SK-N-DZ (cell line): ENCODE results near the gene ACOXL.

ENCODE experiments used
- DNase-seq: peaks from one replicate; pipeline ENCODE4 v3.0.0-alpha.2; 2015; ENCODE audit warnings: low spot score

Gene ACOXL

DNA sequence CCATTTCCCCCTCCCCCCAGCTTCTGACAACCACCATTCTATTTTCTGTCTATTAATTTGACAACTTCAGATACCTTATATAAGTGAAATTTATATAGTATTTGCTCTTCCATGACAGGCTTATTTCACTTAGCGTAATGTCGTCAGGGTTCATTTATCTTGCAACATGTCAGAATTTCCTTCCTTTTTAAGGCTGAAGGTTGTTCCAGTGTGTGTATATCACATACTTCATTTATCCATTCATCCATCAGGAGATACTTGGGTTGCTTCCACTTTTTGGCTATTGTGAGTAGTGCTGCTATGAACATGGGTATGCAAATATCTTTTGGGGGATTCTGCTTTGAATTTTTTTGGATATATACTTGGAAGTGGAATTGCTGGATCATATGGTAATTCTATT is 395.7 kb downstream of the ACOXL start:
- DNase-seq = no peak

DNA sequence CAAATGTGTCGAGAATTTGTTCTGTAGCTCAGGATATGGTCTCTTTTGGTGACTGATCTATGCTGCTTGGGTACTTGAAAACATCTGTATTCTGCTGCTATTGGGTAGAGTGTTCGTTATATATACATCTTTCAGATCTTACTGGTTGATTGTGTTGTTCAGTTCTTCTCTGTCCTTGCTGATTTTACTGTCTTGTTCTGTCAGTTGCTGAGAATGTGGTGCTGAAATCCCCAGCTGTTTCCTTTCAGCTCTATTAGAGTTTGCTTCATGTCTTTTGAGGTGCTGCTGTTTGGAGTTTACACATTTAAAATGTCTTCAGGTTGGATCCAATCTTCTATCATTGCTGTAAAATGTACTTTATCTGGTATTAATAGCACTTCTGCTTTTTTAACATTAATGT is 401.2 kb downstream of the ACOXL start:
- no peak for DNase-seq

DNA sequence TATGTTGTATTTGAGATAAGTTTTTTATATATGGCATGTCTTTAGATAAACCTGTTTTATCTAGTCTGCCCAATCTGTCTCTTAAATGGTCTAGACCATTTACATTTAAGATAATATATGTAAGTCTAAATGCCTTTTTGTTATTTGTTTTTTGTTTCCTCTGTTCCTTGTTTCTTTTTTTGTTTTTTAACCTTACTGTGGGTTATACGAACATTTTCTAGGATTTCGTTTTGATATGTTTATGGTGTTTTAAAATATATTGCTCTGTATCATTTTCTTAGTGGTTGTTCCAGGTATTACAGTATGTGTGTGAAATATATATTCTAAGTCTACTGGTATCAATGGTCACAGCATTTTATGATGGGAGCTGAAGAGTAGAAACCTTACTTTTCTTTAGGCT is 401.7 kb downstream of the ACOXL start:
- no peak for DNase-seq

DNA sequence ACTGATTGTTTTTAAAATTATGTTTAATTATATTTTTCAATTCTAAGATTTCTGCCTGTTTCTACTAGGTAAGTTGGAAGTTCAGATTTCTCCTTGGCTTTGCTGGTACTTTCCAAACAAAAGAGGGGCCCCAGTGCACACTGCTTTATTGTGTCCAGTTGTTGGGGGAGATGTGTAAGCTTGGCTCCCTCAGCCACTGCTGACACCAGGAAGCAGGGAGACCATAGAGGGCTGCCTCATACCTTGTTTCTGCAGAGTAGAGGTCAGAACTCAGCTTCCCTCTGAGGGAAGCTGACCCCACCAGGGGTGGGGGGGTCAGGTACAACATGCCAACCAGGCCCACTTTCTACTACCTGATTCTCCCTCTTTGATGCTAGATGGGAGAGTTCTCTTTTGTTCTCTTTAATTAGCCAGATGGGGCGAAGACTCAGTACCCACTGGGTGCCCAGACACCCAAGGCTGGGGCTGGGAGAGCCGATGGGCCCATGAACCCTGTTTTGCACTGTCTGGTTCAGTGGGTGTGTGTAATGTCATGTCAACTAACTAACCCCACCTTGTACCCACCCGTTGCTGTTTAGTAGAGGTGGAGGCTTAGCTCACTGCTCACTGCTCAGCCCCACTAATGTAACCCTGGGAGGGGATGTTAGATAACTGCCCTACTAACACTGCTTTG is 403.0 kb downstream of the ACOXL start:
- DNase-seq = no peak

DNA sequence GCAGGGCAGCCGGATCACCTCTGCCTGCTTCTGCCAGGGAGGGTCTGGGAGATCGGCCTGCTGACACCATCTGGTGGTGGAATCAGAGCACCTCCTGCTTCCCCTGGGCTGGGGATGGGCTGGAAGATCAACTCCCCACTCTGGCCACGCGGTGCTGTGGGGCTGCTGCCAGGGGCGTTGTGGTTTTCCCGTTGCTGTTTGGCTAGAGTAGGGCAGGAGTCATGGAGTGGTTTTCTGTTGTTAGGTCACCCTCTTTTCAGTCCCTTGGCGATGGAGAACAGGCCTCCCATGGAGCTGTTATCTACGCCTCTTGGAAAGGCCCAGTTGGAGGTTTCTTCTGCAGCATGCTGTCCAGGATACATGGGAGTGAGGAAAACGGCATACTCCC is 403.5 kb downstream of the ACOXL start:
- no peak for DNase-seq

DNA sequence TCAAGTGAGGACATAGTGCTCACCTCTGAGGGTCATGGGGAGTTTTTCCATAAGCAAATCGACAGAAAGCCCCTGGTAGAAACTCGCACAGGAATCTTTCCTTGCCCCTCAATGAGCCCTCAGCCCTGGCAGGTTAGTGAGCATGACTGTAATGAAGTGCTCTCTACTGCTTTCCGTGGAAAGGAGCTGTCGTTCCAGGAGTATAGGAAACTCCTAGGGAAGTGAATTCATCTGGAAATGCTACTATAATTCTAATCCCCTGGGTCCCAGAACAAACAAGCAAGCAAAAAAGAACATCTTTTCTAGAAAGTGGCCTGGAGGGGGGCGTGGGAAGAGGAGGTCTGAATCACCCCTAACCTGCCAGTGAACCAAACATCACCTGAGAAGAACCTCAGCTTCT is 406.5 kb downstream of the ACOXL start:
- no peak for DNase-seq

DNA sequence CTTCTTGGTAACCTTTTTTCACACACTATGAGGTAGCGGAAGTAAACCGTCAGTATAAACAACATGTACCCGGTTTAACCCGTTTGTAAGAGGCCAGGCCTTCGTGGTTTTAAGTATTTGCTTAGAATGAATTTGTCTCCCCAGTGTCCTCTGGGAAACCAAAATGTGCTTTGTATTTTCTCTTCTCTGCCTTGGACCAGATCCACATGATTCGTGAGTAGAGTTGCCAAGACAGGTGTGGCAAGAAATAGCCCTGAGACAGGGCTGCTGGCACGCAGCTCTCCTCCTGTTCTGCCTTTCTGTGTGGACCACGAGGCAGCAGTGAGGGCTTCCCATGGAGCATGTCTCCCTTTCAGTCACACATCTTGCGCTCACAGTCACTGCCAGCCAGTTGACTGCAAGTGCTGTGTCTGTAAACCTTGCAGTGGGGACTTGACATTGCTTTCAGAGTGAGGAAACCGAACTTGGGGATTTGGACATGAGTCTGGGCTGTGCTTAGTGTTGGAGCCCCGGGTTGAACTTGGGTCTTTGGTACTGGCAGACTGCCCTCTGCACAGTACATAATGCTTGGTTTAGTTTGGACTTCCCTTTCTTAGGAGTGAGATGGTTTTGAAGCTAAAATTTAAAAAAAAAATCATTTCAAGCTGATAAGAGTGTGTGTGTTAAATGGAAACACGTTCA is 407.4 kb downstream of the ACOXL start:
- no peak for DNase-seq

DNA sequence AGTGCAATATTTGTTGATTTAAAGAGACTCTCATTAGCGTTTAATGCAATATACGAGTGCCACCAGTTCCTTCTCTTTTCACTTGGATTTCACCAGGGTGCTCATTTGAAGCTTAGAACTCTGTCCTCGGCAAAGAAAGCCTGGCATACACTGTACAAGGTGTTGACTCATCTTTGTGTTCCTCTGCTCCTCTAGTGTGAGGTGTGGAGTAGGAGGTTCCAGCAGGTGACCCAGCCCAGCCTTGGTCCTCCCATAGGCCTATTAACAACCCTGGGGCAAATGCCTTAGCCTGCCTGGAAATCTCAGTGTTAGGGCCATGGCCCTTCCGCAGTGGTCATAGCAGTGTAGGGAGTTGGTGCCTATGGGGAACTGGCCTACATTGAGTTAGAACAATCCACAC is 408.4 kb downstream of the ACOXL start:
- no peak for DNase-seq

DNA sequence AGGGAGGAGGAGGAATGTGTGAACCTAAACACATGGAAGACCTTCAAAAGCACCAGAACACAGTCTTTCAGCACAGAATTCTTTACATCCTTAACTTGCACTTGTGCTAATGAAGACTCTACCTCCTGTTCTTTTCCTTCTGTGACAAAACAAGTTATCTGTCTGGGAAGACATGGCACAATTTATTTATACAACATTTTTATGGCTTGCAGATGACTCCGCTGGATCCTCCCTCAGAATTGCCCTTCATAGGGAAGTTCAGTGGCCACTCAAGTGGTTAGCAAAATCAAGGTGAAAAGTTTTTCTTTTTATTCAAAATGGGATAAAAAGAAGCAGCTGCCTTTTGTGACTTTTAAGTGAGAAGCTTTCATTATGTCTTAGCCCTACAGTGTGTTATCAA is 409.7 kb downstream of the ACOXL start:
- no peak for DNase-seq

DNA sequence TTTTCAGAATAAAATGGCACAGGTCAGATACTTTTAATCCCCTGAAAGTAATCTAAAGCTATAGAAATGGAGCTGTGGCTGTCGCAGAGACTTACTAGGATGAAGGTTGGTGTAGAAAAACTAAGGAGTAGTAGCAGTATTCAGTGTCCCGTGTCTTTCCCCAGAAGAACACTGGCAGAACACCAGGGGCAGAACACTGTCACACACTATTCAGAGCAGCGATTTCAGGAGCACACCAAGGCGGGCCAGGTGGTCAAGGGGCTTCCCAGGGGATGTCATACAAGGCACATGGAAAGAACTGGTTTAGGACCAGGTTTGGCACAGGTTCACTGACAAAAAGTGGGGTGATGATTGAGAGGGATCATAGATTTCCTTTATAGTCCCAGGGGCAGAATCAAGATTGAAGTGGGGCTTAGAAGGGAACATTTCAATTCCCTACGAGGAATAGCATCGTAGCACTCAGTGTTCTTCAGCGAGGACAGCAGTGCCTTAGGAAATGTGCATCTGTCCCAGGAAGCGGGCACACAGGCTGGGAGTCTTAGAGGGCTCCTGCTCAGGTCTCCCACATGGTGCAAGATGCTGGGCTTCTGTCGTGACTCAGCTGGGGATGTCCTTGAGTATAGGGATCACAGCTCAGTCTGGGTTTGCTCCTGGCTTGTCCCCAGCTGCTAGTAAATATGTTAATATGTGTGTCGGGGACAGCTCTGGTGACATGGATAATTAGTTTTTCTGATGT is 410.9 kb downstream of the ACOXL start:
- DNase-seq = no peak

DNA sequence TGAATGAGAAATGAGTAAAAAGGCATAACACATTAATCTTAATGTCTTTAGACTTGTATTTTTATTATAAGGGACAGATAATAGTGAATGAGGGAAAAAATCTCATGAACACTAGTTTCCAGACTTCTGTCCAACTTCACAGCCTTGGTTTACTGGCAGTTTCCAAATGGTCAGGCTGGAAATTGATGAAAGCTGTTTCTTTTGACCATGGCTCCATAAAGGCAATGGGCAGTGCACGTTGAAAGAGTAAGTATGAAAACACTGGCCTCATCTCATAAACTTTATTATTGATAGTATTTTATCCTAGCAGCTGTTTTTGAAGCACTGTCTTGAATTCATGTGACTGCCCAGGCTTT is 411.4 kb downstream of the ACOXL start:
- no peak for DNase-seq

DNA sequence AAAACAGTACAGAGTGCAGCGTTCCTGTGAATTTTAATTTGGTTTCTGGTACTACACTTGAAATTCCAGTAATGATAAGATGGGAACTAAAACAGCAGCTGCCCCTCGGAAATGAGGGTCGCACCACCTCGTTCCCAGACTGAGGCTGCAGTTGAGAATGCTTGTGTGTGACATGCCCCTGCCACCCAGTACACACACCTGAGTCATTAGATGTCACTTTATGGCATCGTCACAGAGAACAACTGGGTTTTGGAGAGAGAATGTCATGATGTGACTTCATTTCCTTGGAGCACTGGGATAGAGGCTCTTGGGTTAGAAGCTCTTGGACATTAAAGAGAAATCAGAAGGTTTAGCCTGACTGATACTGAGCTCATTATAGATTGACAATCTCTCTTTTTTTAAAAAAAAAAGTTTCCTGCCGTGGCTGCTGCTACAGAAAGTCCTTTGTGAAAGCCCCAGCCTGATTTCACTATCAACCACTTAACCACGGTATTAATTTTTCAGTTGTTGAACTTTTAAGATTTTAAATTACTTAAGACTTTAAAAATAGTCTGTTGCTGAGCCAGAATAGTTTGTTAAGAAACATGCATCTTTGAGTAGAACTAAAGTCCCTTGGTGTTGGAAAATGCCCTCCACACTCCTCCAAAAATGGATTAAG is 412.9 kb downstream of the ACOXL start:
- no peak for DNase-seq

DNA sequence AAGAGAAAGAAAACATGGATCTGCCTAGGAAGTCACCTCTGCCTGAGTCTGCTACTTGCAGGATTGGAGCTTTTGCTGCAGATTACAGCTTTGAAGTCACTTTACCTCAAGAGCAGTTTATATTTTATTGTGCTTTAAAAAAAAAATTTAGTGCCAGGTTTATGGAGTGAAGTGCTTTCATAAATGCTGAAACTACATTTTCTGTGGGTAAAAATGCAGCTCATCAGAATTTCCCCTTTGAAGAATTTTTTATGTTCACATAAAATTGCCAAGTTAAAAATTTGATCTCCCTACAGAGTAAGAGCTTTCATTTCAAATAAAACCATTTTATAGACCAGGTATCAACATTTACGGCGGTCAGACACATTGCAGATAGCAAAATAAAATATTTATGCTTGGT is 413.6 kb downstream of the ACOXL start:
- DNase-seq = no peak

DNA sequence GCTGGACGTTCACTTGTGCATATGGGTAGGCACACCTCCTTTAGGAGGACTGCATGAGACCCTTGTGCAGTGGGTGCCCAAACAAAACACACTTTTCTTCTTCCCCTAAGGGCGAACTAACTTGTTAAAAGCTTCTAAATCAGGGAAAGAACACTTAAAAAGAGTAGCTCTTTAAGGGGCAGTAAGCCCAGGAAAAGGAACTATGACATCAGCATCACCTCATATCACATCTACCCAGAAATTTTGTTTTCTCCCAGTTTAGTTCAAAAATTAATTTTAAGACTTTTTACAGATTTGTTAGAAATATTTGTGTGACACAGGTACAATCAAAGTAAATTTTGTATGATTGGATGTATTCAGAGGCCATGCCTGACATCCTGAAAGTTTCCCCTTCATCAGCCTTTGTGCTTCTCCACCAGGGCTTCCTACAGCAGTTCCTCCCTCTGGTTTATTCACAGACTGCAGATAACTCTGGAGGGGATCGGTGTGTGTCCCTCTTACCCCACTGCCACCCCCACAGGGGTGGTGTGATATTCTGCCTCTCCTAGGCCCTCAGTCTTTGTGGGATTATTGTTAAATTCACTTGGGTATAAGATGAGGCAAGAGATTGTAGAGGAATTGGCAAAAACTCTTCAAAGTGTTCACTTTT is 416.0 kb downstream of the ACOXL start:
- no peak for DNase-seq

DNA sequence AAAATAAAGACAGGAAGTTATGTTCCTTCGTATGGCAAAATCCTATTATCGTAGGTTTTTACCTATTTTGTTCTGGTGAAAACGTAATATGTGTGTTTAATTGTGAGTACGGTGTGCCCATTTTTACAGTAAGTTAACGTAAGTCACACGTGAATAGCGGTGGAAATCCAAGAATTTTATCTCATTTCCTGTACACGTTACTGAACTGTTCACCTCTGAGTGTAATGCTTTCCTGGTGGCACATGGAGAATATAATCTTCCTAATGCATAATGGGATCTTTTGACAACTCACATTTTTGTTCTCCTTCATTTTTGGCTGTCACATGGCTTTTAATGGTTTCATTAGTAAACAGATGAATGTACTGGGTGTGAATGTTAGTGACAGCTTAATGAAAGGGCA is 416.6 kb downstream of the ACOXL start:
- no peak for DNase-seq

DNA sequence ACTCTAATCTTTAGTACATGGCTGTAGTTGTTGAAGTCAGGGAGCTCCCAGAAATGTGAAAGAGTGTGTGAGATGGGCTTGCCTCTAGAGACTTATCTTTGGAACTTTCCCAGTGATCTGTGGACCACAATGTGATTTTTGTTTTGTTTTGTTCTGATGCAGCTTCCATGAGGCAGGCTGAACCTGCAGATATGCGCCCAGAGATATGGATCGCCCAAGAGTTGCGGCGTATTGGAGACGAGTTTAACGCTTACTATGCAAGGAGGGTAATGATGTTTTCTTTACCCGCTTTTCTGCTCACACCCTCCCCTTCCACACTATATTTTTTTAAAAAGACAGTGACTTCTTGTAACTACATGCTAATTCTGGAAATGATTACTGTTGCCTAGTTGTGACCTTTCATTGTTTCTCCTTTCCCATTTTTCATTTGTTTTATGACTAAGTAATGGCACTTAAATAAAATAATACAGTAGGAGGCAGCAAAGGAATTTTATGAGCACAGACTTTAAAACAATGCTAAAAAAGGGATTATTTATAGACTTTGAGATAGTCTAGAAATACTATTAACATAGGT is 417.6 kb downstream of the ACOXL start:
- DNase-seq = no peak

DNA sequence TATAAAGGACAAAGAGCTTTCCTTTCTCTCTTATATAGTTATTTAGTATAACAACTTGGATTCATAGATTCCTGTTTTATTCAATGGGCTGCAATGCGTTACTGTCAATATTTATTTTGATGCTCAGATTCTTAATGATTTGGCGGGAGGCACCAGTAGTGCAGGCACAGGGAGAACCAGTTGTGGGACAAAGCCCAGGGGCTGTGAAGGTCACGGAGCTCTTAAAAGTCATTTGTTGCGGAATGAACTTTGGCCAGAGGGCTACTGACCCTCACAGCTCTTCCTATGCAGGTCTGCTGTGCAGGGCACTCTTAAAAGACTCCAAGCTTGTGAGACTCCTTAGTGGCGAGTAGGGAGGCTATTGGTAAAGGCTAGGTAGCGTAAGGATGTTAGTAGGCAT is 422.4 kb downstream of the ACOXL start:
- DNase-seq = no peak

DNA sequence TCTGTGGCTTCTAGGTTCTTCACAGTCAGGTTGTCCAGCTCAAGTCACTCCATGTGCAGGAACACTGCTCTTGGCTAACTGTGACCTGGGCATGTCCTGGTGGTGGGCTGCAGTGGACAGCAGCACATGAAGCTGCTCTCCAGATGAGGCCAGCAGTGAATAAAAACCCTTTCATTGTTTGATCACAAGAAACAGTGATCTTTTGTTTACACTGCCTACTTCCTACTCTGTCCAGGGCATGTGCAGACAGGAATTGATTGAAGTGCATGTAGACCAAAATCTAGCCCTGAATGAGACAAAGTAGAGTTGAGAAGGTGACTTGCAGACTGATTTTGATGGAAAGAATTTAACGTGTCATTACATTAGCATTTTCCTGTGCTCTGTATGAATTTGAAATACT is 423.2 kb downstream of the ACOXL start:
- DNase-seq = no peak

DNA sequence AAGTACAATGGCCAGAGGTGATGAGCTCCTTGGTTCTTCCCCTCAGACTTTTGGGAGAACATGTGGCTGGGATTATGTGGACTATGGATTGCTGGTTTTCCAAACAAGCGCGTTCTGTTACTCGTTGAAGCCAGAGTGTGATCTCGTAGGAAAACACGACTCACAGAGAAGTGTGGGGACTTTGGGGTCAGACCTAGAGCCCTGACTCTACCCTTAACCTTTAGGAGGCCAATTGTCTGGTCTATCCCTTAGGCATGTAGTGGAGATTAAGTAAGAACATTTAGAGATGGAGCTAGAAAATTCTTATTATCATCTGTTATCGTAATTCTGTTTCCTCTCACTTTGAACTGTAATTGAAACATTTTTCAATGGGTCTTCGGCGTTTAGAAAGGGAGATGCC is 424.2 kb downstream of the ACOXL start:
- DNase-seq = no peak

DNA sequence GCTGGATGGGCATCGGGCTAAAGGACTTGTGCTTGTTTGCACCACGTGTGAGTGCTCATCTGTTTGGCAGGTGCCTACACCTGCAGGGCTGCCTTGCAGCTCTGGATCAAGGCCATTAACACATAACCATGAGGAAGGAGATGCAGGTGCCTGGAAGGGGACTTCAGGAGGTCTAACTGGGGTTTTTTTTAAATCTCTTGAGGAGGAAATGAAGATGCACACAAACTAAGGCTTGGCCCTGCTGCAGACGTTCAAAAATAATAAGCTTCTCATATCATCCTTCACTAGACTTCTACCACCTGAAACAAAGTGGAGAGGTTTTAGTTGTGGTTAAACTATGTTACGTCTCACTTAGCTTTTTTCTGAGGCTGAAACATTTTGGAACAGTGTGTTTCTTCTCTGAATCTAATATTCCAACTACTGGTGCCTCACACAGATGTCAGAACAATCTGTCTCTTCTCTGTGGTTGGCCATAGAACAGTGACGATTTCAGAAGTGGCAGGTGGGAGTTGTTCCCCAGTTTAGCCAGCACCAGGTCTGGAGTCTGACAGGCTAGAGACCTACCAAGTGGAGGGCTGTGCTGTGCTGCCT is 424.8 kb downstream of the ACOXL start:
- DNase-seq = no peak

DNA sequence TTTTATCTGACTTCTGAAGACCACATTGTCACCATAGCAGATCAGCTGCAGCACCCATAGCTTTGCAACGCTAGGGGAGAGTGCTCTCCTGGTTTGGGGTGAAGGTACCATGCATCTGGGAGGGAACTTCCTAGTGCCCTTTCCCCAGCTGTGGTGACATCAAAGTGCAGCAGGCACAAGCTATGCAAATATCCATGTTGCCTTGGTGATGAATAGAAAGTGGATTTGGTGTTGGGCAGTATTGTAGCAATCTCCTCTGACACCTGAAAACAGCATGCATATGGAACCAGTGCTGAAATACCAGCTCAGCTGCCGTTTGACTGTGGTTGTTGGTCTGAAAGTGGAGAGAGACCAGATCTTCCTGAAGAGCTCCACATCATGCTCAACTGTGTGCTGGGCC is 425.4 kb downstream of the ACOXL start:
- DNase-seq = no peak
